GM12892 (cell line): ENCODE measurements around the gene CCDC47.

ENCODE experiments used
- POLR2A ChIP-seq: IDR thresholded peaks from 2 replicates; pipeline ENCODE4 v1.6.1; 2011; ENCODE audit warnings: low read depth, low read length, control low read depth
- POLR2AphosphoS5 ChIP-seq: IDR thresholded peaks from 2 replicates; pipeline ENCODE4 v1.6.1; 2011; ENCODE audit warnings: low read depth, low read length, control low read depth
- TAF1 ChIP-seq: IDR thresholded peaks from 2 replicates; pipeline ENCODE4 v1.6.1; 2011; ENCODE audit warnings: low read depth, mild to moderate bottlenecking, control low read depth, low read length, borderline replicate concordance

DNA sequence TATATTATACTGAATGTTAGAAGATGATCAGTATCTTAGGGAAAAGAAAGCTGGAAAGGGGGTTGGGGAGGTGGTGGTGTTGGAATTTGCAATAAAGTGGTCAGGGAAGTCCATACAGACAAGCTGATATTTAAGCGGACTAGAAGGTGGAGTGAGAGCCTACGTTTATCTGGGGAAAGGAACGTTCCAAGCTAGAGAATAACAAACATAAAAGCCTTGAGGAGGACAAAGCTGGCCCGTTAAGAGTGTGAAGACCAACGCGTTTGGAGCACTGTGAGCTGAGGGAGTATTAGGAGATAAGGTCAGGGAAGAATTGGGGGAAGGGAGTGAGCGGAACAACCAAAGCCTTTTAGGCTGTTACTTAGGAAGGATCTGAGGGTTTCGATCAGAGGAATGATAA, 2.0 kb upstream of the CCDC47 start:
- TF ChIP-seq POLR2A (no peak), POLR2AphosphoS5 (no peak), TAF1 (no peak)
